Stimulated activated CD4-positive, alpha-beta T cell treated with anti-CD3 and anti-CD28 coated beads, TNF-alpha, amount 100 ng/mL, for 4 hours (primary cell): ENCODE measurements around the gene TLR3.

Experiments used
- DNase-seq, 3 experiments: peaks; one replicate each; pipeline ENCODE4 v3.0.0-alpha.2; 2020; ENCODE audit warnings: low read depth in 3 of 3

Gene TLR3

GRCh38 chr4:186104890-186105646 lies 36.1 kb downstream of the TLR3 start:
- peak in 1 of 3 experiments; percentile 10 for DNase-seq

GRCh38 chr4:186105647-186106321 lies 36.8 kb downstream of the TLR3 start:
- DNase-seq = no peak

GRCh38 chr4:186107947-186108346 lies 39.0 kb downstream of the TLR3 start:
- DNase-seq = no peak

GRCh38 chr4:186108391-186108790 lies 39.4 kb downstream of the TLR3 start:
- no peak for DNase-seq

GRCh38 chr4:186109245-186109644 lies 40.3 kb downstream of the TLR3 start:
- no peak for DNase-seq

GRCh38 chr4:186116697-186117096 lies 47.7 kb downstream of the TLR3 start:
- no peak for DNase-seq

- no peak for DNase-seq
These were observed 49.6 kb downstream of the TLR3 start for GRCh38 chr4:186118582-186118981.

- DNase-seq = no peak
These were observed 52.1 kb downstream of the TLR3 start for GRCh38 chr4:186121057-186121456.

- DNase-seq = no peak
These were observed 59.9 kb downstream of the TLR3 start for GRCh38 chr4:186128842-186129241.

- DNase-seq = no peak
These were observed 63.0 kb downstream of the TLR3 start for GRCh38 chr4:186131935-186132334.

- no peak for DNase-seq
These were observed 63.8 kb downstream of the TLR3 start for GRCh38 chr4:186132577-186133242.

GRCh38 chr4:186134257-186134656 lies 65.3 kb downstream of the TLR3 start:
- no peak for DNase-seq

- no peak for DNase-seq
These were observed 65.9 kb downstream of the TLR3 start for GRCh38 chr4:186134861-186135260.

- DNase-seq = no peak
These were observed 68.3 kb downstream of the TLR3 start for GRCh38 chr4:186137196-186137794.
